DND-41 (cell line): ENCODE data around the gene DTX3L.

Experiments
- ATAC-seq: fragments of 200-7000 bp; cut with Tn5 transposase; 3 replicates; pipeline ENCODE4 v1.9.1; 2021; ENCODE audit warnings: low read depth; ENCODE audit not compliant: insufficient read depth
- DNase-seq: peaks from one replicate; pipeline ENCODE4 v3.0.0-alpha.2; 2020
- H2AFZ ChIP-seq: 2 replicates; pipeline ENCODE4 v1.6.0; 2012; ENCODE audit warnings: low read depth, low read length
- H3K27ac ChIP-seq: 2 replicates; pipeline ENCODE4 v1.5.1; 2012; ENCODE audit warnings: low read length, inconsistent platforms
- H3K27me3 ChIP-seq: fragments of 200-600 bp; sonication (generic); 2 replicates; pipeline ENCODE4 v1.6.0; 2012; ENCODE audit warnings: low read length, mild to moderate bottlenecking, inconsistent platforms; ENCODE audit not compliant: insufficient read depth, poor library complexity
- H3K36me3 ChIP-seq: 2 replicates; pipeline ENCODE4 v1.5.1; 2012; ENCODE audit warnings: low read length, inconsistent platforms; ENCODE audit not compliant: insufficient read depth
- H3K4me1 ChIP-seq: 2 replicates; pipeline ENCODE4 v1.5.1; 2012; ENCODE audit warnings: mild to moderate bottlenecking, low read length; ENCODE audit not compliant: insufficient read depth
- H3K4me2 ChIP-seq: 2 replicates; pipeline ENCODE4 v1.6.0; 2012; ENCODE audit warnings: mild to moderate bottlenecking, moderate library complexity, low read length, inconsistent platforms; ENCODE audit not compliant: insufficient read depth
- H3K4me3 ChIP-seq, 2 experiments: fragments of 200-600 bp in 1 of 2; shearing (Covaris generic) in 1 of 2; 2 replicates each; pipeline ENCODE4 v1.5.1; 2012 to 2016; ENCODE audit warnings: inconsistent platforms in 2 of 2, low read length in 2 of 2, mild to moderate bottlenecking in 2 of 2, low read depth in 1 of 2, moderate library complexity in 1 of 2
- H3K79me2 ChIP-seq: 2 replicates; pipeline ENCODE4 v1.6.0; 2012; ENCODE audit warnings: low read length, inconsistent platforms; ENCODE audit not compliant: insufficient read depth
- H3K9ac ChIP-seq: 2 replicates; pipeline ENCODE4 v1.6.0; 2012; ENCODE audit warnings: low read depth, mild to moderate bottlenecking, inconsistent platforms, low read length, moderate library complexity
- H3K9me3 ChIP-seq: 2 replicates; pipeline ENCODE4 v1.5.1; 2012; ENCODE audit warnings: low read length, moderate library complexity, mild to moderate bottlenecking, inconsistent platforms; ENCODE audit not compliant: insufficient read depth, severe bottlenecking
- H4K20me1 ChIP-seq: 2 replicates; pipeline ENCODE4 v1.6.0; 2012; ENCODE audit warnings: low read length; ENCODE audit not compliant: insufficient read depth
- CTCF ChIP-seq: IDR thresholded peaks from 2 replicates; pipeline ENCODE4 v1.5.1; 2012; ENCODE audit warnings: borderline replicate concordance, low read length, moderate library complexity, mild to moderate bottlenecking; ENCODE audit not compliant: poor library complexity, severe bottlenecking; ENCODE audit errors: extremely low read depth
- EZH2 ChIP-seq: IDR thresholded peaks from 3 replicates; pipeline ENCODE4 v1.6.1; 2012; ENCODE audit warnings: borderline replicate concordance, low read depth, mild to moderate bottlenecking, moderate library complexity, low read length, inconsistent platforms; ENCODE audit not compliant: severe bottlenecking

The DTX3L gene

GRCh38 chr3:122530164-122530563 is 34.0 kb upstream of the DTX3L start:
- no peak for TF ChIP-seq EZH2
- no peak for TF ChIP-seq CTCF
- Histone ChIP-seq H3K36me3 (peaks cover 42% of the 10 kb centered on the region), H3K27me3 (no peaks in the 10 kb centered on the region), H3K4me2 (no peak overlapping the region), H3K4me1 (no peaks in the 10 kb centered on the region), H2AFZ (no peak overlapping the region), H3K4me3 (no peak overlapping the region), H3K9me3 (no peaks in the 10 kb centered on the region), H3K9ac (no peak overlapping the region), H4K20me1 (no peaks in the 10 kb centered on the region), H3K79me2 (no peaks in the 10 kb centered on the region), H3K27ac (no peak overlapping the region)
- ATAC-seq (no peak; the same call in 2 of the 3 replicates), DNase-seq (no peak)

- Histone ChIP-seq H3K27ac (no peak overlapping the region), H3K4me1 (no peaks in the 10 kb centered on the region), H3K9me3 (no peaks in the 10 kb centered on the region), H4K20me1 (no peaks in the 10 kb centered on the region), H3K9ac (no peak overlapping the region), H3K4me3 (no peak overlapping the region), H2AFZ (no peak overlapping the region), H3K79me2 (no peaks in the 10 kb centered on the region), H3K36me3 (peaks cover 63% of the 10 kb centered on the region), H3K4me2 (no peak overlapping the region), H3K27me3 (no peaks in the 10 kb centered on the region)
- TF ChIP-seq CTCF, result no peak
- no peak for TF ChIP-seq EZH2
- DNase-seq, result no peak
- no peak for ATAC-seq
Observed at GRCh38 chr3:122533480-122533879, 30.7 kb upstream of the DTX3L start.

DNA sequence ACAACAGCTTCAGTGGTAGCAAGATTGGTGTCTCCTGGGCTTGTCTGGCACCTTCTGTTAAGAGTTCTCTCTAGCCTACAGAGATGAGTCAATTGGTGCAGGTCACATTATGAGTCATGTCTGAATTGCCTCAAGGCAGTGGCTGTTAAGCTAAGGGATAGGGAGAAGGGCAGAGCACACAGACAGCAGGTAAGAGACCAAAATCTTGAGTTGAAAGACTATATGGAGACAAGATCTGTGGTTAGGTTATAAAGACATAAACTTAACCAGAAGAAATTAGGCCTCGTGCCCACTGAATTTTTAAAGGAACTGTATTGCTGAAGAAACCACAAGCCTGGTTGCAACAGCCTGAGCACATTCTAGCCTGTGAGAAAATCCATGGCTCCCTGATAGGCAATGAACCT is 30.2 kb upstream of the DTX3L start:
- Histone ChIP-seq H3K79me2 (no peaks in the 10 kb centered on the region), H3K4me1 (no peaks in the 10 kb centered on the region), H3K4me2 (no peak overlapping the region), H3K4me3 (no peak overlapping the region), H3K9me3 (no peaks in the 10 kb centered on the region), H3K27me3 (no peaks in the 10 kb centered on the region), H4K20me1 (no peaks in the 10 kb centered on the region), H3K9ac (no peak overlapping the region), H3K27ac (no peak overlapping the region), H2AFZ (no peak overlapping the region), H3K36me3 (peaks cover 68% of the 10 kb centered on the region)
- 0 out of 3 replicates have a peak, but pooled peaks have one; percentile 48 for ATAC-seq
- DNase-seq, result no peak
- TF ChIP-seq EZH2, result no peak
- no peak for TF ChIP-seq CTCF
